HepG2 (cell line): ENCODE data around the gene ADAMTS4. TPM values are rescaled to one million over a fixed set of nuclear protein-coding genes. Genes with fewer than 3 reads are reported as not detected.

Source experiments
- ARID2 ChIP-seq: sonication (generic); formaldehyde crosslinking; IDR thresholded peaks from 2 replicates; pipeline ENCODE4 v1.8.1; 2022; ENCODE audit warnings: mild to moderate bottlenecking, missing genetic modification reagents, borderline replicate concordance
- ARID5B ChIP-seq: IDR thresholded peaks from 2 replicates; pipeline ENCODE4 v1.4.0; 2020; ENCODE audit warnings: mild to moderate bottlenecking, missing genetic modification reagents
- MEIS2 ChIP-seq: sonication (generic); formaldehyde crosslinking; IDR thresholded peaks from 2 replicates; pipeline ENCODE4 v1.9.0; 2021; ENCODE audit warnings: mild to moderate bottlenecking, missing genetic modification reagents
- SOX5 ChIP-seq: IDR thresholded peaks from 2 replicates; pipeline ENCODE4 v1.6.1; 2016; ENCODE audit warnings: borderline replicate concordance
- ZNF280D ChIP-seq: sonication (generic); formaldehyde crosslinking; IDR thresholded peaks from 2 replicates; pipeline ENCODE4 v1.5.1; 2020; ENCODE audit warnings: mild to moderate bottlenecking, missing genetic modification reagents
- ZNF605 ChIP-seq: sonication (generic); formaldehyde crosslinking; IDR thresholded peaks from 2 replicates; pipeline ENCODE4 v1.8.0; 2022; ENCODE audit warnings: mild to moderate bottlenecking, missing genetic modification reagents
- ZNF777 ChIP-seq: sonication (generic); formaldehyde crosslinking; IDR thresholded peaks from 2 replicates; pipeline ENCODE4 v1.4.0; 2020; ENCODE audit warnings: missing genetic modification reagents
- ZNF878 ChIP-seq: sonication (generic); formaldehyde crosslinking; IDR thresholded peaks from 2 replicates; pipeline ENCODE4 v1.8.1; 2023; ENCODE audit warnings: mild to moderate bottlenecking, missing genetic modification reagents, moderate library complexity
- ZZZ3 ChIP-seq: sonication (generic); formaldehyde crosslinking; IDR thresholded peaks from 2 replicates; pipeline ENCODE4 v1.4.0; 2020; ENCODE audit warnings: missing genetic modification reagents, mild to moderate bottlenecking, borderline replicate concordance
- polyA plus RNA-seq, 8 experiments: library from polyadenylated mRNA; depleted of rRNA in 3 of 8; stranded (reverse) in 7 of 8; unstranded in 1 of 8; fragments of >200 nt; fragmentation: Illumina TruSeq in 4 of 8; extraction: Trizol in 4 of 8; gene quantifications; 2 replicates each; pipeline versions ENCODE4 v1.2.1 to v1.2.3, GENCODE V29; 2011 to 2016; ENCODE audit warnings: low read depth in 4 of 8, missing spikeins in 1 of 8, mixed read lengths in 1 of 8; ENCODE audit not compliant: insufficient read depth in 1 of 8
- total RNA-seq, 5 experiments: library from RNA; depleted of rRNA; stranded (reverse); fragments of >200 nt; fragmentation: Illumina TruSeq; extraction: Trizol; gene quantifications; 2 replicates each; pipeline ENCODE4 v1.2.3, GENCODE V29; 2016; ENCODE audit warnings: low read depth in 1 of 5
- TF ChIP-seq, protein P1 (sequence below): sonication (generic); formaldehyde crosslinking; IDR thresholded peaks from 2 replicates; pipeline ENCODE4 v1.9.0; 2021; ENCODE audit warnings: mild to moderate bottlenecking, missing genetic modification reagents
- TF ChIP-seq, protein P2 (sequence below): IDR thresholded peaks from 2 replicates; pipeline ENCODE4 v1.6.1; 2018; ENCODE audit warnings: missing genetic modification reagents, mild to moderate bottlenecking, missing compliant biosample characterization

Gene ADAMTS4
- total and polyA plus RNA-seq, 2 of the 13 experiments (the other 11 are each of a cell fraction or from before 2014, with no cell fraction given), result 0.51 to 1.7 TPM

- TF ChIP-seq, protein P1, sequence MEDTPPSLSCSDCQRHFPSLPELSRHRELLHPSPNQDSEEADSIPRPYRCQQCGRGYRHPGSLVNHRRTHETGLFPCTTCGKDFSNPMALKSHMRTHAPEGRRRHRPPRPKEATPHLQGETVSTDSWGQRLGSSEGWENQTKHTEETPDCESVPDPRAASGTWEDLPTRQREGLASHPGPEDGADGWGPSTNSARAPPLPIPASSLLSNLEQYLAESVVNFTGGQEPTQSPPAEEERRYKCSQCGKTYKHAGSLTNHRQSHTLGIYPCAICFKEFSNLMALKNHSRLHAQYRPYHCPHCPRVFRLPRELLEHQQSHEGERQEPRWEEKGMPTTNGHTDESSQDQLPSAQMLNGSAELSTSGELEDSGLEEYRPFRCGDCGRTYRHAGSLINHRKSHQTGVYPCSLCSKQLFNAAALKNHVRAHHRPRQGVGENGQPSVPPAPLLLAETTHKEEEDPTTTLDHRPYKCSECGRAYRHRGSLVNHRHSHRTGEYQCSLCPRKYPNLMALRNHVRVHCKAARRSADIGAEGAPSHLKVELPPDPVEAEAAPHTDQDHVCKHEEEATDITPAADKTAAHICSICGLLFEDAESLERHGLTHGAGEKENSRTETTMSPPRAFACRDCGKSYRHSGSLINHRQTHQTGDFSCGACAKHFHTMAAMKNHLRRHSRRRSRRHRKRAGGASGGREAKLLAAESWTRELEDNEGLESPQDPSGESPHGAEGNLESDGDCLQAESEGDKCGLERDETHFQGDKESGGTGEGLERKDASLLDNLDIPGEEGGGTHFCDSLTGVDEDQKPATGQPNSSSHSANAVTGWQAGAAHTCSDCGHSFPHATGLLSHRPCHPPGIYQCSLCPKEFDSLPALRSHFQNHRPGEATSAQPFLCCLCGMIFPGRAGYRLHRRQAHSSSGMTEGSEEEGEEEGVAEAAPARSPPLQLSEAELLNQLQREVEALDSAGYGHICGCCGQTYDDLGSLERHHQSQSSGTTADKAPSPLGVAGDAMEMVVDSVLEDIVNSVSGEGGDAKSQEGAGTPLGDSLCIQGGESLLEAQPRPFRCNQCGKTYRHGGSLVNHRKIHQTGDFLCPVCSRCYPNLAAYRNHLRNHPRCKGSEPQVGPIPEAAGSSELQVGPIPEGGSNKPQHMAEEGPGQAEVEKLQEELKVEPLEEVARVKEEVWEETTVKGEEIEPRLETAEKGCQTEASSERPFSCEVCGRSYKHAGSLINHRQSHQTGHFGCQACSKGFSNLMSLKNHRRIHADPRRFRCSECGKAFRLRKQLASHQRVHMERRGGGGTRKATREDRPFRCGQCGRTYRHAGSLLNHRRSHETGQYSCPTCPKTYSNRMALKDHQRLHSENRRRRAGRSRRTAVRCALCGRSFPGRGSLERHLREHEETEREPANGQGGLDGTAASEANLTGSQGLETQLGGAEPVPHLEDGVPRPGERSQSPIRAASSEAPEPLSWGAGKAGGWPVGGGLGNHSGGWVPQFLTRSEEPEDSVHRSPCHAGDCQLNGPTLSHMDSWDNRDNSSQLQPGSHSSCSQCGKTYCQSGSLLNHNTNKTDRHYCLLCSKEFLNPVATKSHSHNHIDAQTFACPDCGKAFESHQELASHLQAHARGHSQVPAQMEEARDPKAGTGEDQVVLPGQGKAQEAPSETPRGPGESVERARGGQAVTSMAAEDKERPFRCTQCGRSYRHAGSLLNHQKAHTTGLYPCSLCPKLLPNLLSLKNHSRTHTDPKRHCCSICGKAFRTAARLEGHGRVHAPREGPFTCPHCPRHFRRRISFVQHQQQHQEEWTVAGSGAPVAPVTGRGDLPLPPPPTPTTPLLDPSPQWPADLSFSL (CRISPR knock-in tag), result no peak
- TF ChIP-seq ZNF777 (CRISPR knock-in tag) (no peak), MEIS2 (CRISPR knock-in tag) (peak; percentile 67; the same call in 1 of the 2 replicates), SOX5 (peak; percentile 27), ZNF605 (CRISPR knock-in tag) (no peak), ARID5B (CRISPR knock-in tag) (peak; percentile 27; the same call in 1 of the 2 replicates), ZNF878 (no peak), ZNF280D (CRISPR knock-in tag) (no peak), ARID2 (CRISPR knock-in tag) (no peak), ZZZ3 (CRISPR knock-in tag) (no peak)
- TF ChIP-seq, protein P2, sequence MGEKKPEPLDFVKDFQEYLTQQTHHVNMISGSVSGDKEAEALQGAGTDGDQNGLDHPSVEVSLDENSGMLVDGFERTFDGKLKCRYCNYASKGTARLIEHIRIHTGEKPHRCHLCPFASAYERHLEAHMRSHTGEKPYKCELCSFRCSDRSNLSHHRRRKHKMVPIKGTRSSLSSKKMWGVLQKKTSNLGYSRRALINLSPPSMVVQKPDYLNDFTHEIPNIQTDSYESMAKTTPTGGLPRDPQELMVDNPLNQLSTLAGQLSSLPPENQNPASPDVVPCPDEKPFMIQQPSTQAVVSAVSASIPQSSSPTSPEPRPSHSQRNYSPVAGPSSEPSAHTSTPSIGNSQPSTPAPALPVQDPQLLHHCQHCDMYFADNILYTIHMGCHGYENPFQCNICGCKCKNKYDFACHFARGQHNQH (CRISPR knock-in tag), result peak; percentile 53; the same call in 1 of the 2 replicates
These were observed 26.9 kb upstream of the ADAMTS4 start, which contains the start of gene TOMM40L (continued) for GRCh38 chr1:161225534-161226319.
